Lower leg skin (tissue), 4 donors: ENCODE data around the gene ACLY. TPM values are rescaled to one million over a fixed set of nuclear protein-coding genes. Genes with fewer than 3 reads are reported as not detected.

Source experiments
- DNase-seq, 2 donors: peaks; one replicate each; pipeline ENCODE4 v3.0.0-alpha.2; 2019; ENCODE audit warnings: low spot score in 2 of 2
- H3K4me3 ChIP-seq: fragments of 200-600 bp; sonication (generic); 2 replicates; pipeline ENCODE4 v1.5.1; 2017; ENCODE audit warnings: mild to moderate bottlenecking, low read depth; ENCODE audit not compliant: poor library complexity, severe bottlenecking
- CTCF ChIP-seq, 3 donors: fragments of 450-650 bp; IDR thresholded peaks; one replicate each; pipeline ENCODE4 v1.5.1; 2016; ENCODE audit warnings: antibody characterized with exemption in 3 of 3, mild to moderate bottlenecking in 3 of 3, moderate library complexity in 2 of 3
- POLR2A ChIP-seq, 2 donors: fragments of 450-650 bp; IDR thresholded peaks; one replicate each; pipeline ENCODE4 v1.6.1; 2016 to 2017; ENCODE audit warnings: antibody characterized with exemption in 2 of 2, mild to moderate bottlenecking in 1 of 2, moderate library complexity in 1 of 2
- WGBS, 2 donors: methylation state at CpG; one replicate each; pipeline ENCODE4 v1.1.5; 2018; 5-methylcytosine and 5-hydroxymethylcytosine counted together
- intact Hi-C: fragments of 100-400 bp; cut with DNase I; formaldehyde crosslinking; loops from one replicate; pipeline ENCODE4 v1.15.0; 2023; ENCODE audit warnings: low total_unique reads
- total RNA-seq, 4 donors: library from RNA; depleted of rRNA; stranded (reverse); fragments of >200 nt; gene quantifications; one replicate each; pipeline ENCODE4 v1.1.0, GENCODE V29; 2016

The ACLY gene
- total RNA-seq, 4 donors from 2014 or later = 50.3 to 73.0 (median 62.4) TPM

GRCh38 chr17:41965694-41966462, 47.1 kb upstream of the ACLY start:
- peak overlapping the region; percentile 21 for H3K4me3 ChIP-seq
- DNase-seq = peak; percentile 80 to 94
- no peak for TF ChIP-seq CTCF (IDR thresholded peaks at IDR 0.05)
- no peak for TF ChIP-seq POLR2A (IDR thresholded peaks at IDR 0.05)
- WGBS, 2 donors = 6 to 10% methylated on average over 18 of the region's 18 CpGs
- intact Hi-C loops = loop anchor here (10.0 kb wide), 1 partner anchor 149 kb away; the partner anchor contains the start of gene DHX58

- peak; percentile 60 to 93 for DNase-seq
- intact Hi-C loops = loop anchor here (10.0 kb wide), 1 partner anchor 152 kb away; the partner anchor contains the start of gene DHX58
- H3K4me3 ChIP-seq = no peak overlapping the region
- 17 to 22% methylated on average over 8 to 9 of the region's 9 CpGs for WGBS, 2 donors
- TF ChIP-seq CTCF (IDR thresholded peaks at IDR 0.05) (peak in 1 of 3 donors; percentile 69), POLR2A (IDR thresholded peaks at IDR 0.05) (no peak)
Measured at GRCh38 chr17:41962768-41963434, 44.1 kb upstream of the ACLY start.

- DNase-seq = no peak
- no peak overlapping the region for H3K4me3 ChIP-seq
- TF ChIP-seq POLR2A (IDR thresholded peaks at IDR 0.05) = no peak
- TF ChIP-seq CTCF (IDR thresholded peaks at IDR 0.05) = no peak
- WGBS, 2 donors = 74 to 90% methylated on average over 4 to 5 of the region's 5 CpGs
- intact Hi-C loops = loop anchor here (10.0 kb wide), 1 partner anchor 153 kb away; the partner anchor contains the start of gene DHX58
Measured at GRCh38 chr17:41962111-41962510, 43.4 kb upstream of the ACLY start.

GRCh38 chr17:41959336-41960095, 40.8 kb upstream of the ACLY start:
- no peak for DNase-seq
- intact Hi-C loops = loop anchor here (10.0 kb wide), 1 partner anchor 155 kb away; the partner anchor contains the start of gene DHX58
- no peak for TF ChIP-seq CTCF (IDR thresholded peaks at IDR 0.05)
- H3K4me3 ChIP-seq = no peak overlapping the region
- 49 to 65% methylated on average over 15 to 17 of the region's 17 CpGs for WGBS, 2 donors

- TF ChIP-seq CTCF (IDR thresholded peaks at IDR 0.05) = no peak
- TF ChIP-seq POLR2A (IDR thresholded peaks at IDR 0.05) = no peak
- H3K4me3 ChIP-seq = no peak overlapping the region
- intact Hi-C loops = no loop called here
- DNase-seq = no peak
- WGBS, 2 donors = 80 to 86% methylated on average over 2 of the region's 2 CpGs
Measured at GRCh38 chr17:41959030-41959335, 40.2 kb upstream of the ACLY start.
